Measurements from ENCODE around the gene CENPC. TPM values are rescaled to one million over a fixed set of nuclear protein-coding genes. Genes with fewer than 3 reads are reported as not detected.

CENPC gene, protein sequence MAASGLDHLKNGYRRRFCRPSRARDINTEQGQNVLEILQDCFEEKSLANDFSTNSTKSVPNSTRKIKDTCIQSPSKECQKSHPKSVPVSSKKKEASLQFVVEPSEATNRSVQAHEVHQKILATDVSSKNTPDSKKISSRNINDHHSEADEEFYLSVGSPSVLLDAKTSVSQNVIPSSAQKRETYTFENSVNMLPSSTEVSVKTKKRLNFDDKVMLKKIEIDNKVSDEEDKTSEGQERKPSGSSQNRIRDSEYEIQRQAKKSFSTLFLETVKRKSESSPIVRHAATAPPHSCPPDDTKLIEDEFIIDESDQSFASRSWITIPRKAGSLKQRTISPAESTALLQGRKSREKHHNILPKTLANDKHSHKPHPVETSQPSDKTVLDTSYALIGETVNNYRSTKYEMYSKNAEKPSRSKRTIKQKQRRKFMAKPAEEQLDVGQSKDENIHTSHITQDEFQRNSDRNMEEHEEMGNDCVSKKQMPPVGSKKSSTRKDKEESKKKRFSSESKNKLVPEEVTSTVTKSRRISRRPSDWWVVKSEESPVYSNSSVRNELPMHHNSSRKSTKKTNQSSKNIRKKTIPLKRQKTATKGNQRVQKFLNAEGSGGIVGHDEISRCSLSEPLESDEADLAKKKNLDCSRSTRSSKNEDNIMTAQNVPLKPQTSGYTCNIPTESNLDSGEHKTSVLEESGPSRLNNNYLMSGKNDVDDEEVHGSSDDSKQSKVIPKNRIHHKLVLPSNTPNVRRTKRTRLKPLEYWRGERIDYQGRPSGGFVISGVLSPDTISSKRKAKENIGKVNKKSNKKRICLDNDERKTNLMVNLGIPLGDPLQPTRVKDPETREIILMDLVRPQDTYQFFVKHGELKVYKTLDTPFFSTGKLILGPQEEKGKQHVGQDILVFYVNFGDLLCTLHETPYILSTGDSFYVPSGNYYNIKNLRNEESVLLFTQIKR
- total RNA-seq = 10 to 100 TPM; 19.1 to 21.3 TPM

GRCh38 chr4:67545199-67546003 lies at the start of gene CENPC:
Gene CENPC (minus strand): TSS chr4:67545503. CDS start chr4:67545355, 148 bp downstream.
- CTCF ChIA-PET = no interaction called here

GRCh38 chr4:67593741-67594175 lies 48.5 kb upstream of the CENPC start:
- CTCF ChIA-PET = no interaction called here
- POLR2A ChIA-PET = no interaction called here

More at GRCh38 chr4:67545199-67546003, at the start of gene CENPC:
- POLR2A ChIA-PET = no interaction called here

- ChIA-PET POLR2A (no interaction called here), CTCF (no interaction called here)
Measured at GRCh38 chr4:67587156-67587555, 41.9 kb upstream of the CENPC start.

GRCh38 chr4:67584496-67584895 lies 39.2 kb upstream of the CENPC start:
- POLR2A ChIA-PET = no interaction called here
- CTCF ChIA-PET = no interaction called here

- ChIA-PET CTCF (no interaction called here), POLR2A (no interaction called here)
Measured at GRCh38 chr4:67581913-67582312, 36.6 kb upstream of the CENPC start.

GRCh38 chr4:67581208-67581857 lies 36.0 kb upstream of the CENPC start:
- CTCF ChIA-PET = no interaction called here
- POLR2A ChIA-PET = no interaction called here

DNA sequence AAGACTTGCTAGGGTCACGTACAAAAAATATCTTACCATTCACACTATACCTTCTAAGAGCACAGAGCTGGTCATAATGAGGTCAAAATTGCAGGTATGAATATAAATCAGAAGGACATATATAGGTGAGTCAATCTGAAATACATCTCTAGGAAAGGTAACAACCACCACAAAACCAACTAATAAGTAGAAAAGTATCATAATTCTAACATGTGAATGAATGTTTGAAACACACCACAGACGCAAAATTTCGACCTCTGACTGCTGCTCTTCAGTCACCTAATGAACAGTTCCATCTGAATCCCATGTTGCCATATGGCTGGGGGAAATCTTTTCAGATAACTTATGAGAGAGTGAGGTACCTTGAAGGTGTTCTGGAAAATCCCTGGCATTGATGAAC lies 35.3 kb upstream of the CENPC start:
- CTCF ChIA-PET = no interaction called here
- POLR2A ChIA-PET = no interaction called here

GRCh38 chr4:67576538-67576937 lies 31.2 kb upstream of the CENPC start:
- CTCF ChIA-PET = no interaction called here
- POLR2A ChIA-PET = no interaction called here

DNA sequence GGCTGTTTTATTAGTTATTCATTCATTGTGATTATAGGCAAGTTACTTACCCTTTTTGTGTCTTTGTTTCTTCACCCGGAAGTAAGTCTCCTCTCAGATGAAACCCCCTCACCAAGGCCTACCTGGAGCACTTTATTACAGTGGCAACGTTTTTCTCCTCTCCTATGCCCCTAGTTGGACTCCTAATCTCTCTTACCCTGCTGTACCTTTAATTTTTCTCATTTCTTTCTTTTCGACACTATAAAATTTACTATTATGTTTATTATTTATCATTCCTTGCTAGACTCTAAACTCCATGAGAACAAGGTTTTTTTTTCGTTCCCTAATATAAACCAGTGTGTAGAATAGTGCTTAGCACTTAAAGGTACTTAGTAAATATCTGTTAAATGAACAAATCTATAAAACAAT lies 30.8 kb upstream of the CENPC start:
- ChIA-PET CTCF (no interaction called here), POLR2A (no interaction called here)

DNA sequence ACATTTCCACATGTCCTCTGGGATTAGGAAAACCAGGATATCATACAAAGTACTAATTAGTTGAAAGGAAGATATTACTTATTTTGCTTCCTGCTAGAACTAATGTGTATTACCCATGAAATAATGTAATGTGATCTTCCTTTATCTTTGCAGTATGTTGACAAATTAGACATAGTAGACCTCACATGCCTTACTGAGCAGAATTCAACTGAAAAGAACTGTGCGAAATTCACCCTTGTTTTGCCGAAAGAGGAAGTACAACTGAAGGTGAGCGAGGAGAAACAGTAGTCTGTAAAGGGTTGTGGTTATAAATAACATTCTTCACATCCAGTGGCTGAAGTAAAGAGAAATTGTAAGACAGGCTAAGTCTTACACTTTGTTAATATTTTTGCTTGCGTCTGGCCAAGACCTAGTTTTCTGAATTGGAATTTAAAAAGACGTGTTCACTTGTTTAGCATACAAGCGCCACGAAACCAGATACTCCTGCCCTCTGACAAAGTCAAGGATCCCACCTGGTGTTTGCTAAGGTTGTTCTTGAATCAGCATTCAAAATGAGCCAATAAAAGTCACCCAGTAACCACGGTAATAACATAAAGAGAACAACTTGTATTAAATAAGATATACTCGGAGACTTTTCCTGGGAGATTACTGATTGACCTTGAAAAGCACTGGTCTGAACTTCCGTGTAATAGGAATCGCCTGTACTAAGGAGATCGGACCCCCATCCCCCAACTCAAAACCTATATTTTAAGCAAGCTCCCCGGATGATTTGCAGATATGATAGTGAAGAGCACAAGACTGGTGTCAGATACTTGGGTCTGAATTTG lies 30.1 kb upstream of the CENPC start:
- ChIA-PET CTCF (no interaction called here), POLR2A (no interaction called here)

DNA sequence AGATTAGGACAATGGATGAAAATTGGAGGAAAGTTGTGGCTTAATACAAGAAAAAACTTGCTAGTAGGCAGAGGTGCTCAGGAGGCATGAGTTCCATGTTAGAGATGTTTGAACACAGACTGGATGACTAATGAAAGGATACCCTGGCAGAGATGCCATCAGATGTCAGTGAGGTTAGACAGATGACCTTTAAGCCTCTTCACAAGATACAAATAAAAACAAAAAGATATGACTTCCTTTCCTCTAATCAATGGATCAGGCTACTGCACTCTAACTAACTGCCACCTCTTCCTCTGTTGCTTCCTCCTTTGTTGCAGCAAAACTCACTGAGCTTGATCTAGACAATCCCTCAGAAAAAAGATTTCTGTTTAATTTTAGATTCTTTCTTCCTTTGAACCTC lies 27.9 kb upstream of the CENPC start:
- POLR2A ChIA-PET = no interaction called here

DNA sequence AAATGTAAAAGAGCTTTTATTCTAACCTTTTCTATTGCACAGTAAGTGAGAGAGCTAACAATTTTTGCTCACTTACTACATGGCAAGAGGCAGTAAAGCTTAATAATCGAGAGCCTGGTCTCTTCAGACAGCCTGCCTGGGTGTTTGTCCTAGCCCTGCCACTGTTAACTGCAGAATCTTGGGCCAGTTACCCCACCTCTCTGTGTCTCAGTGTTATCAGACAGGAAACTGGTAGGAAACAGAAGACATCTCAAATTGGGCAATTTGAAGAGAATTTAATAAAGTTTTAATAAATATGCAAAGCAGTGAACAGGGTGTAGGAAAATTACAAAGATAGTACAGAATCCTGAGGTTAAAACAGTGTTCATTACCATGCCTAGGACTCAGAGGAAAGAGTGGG lies 26.7 kb upstream of the CENPC start:
- ChIA-PET CTCF (no interaction called here), POLR2A (no interaction called here)

More for the DNA sequence above, 27.9 kb upstream of the CENPC start:
- CTCF ChIA-PET = no interaction called here

GRCh38 chr4:67570537-67570936 lies 25.2 kb upstream of the CENPC start:
- ChIA-PET POLR2A (no interaction called here), CTCF (no interaction called here)

- CTCF ChIA-PET = no interaction called here
- POLR2A ChIA-PET = no interaction called here
Measured at GRCh38 chr4:67568820-67569219, 23.5 kb upstream of the CENPC start.

GRCh38 chr4:67566335-67566734 lies 21.0 kb upstream of the CENPC start:
- POLR2A ChIA-PET = no interaction called here

GRCh38 chr4:67565284-67565683 lies 20.0 kb upstream of the CENPC start:
- POLR2A ChIA-PET = no interaction called here
- CTCF ChIA-PET = no interaction called here

More at GRCh38 chr4:67566335-67566734, 21.0 kb upstream of the CENPC start:
- CTCF ChIA-PET = no interaction called here

- CTCF ChIA-PET = interaction anchor here (0.5 kb wide), 1 partner anchor 136 kb away, joined by 4 read pairs; no protein-coding TSS in a partner anchor
- POLR2A ChIA-PET = no interaction called here
Measured at GRCh38 chr4:67558493-67558892, 13.2 kb upstream of the CENPC start, which contains the start of gene STAP1. Gene STAP1 (plus strand): TSS chr4:67558727. CDS start chr4:67558810, 83 bp downstream.

DNA sequence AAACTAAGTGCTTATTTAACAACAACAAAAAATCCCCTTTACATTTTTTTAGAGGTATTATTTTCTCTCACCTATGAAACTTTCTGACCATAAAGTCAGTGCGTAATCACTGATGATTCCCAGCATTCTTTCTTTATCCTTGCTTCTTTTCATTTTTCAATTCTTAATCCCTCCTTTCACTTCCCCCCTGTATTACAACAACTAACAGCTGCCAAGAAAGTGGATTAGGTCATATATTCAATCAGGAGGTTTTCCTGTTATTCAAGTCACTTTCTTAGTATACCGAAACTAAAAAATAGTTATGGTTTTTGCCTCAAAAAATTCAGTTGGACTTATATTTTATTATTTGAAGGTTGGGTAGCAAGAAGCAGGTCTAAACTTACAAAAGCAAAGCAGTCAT lies 11.1 kb upstream of the CENPC start:
- POLR2A ChIA-PET = no interaction called here
- CTCF ChIA-PET = no interaction called here

DNA sequence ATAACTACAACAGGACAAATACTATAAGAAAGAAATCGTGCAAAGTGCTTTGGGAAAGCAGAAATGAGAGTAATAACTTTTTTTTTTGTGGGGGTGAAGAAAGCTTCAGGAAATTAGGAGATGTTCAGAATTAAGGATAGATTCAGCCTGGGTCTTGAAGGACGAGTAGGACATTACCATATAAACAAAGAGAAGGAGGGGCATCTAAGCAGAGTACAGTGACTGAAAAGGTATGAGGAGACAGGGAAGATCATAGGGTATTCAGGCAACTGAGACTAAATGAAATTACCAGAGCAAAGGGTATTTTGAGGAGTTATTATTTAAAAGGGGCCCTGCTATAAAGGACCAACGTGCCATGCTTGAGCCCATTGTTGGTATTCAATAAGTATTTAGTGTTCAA lies 10.1 kb upstream of the CENPC start:
- POLR2A ChIA-PET = no interaction called here
- CTCF ChIA-PET = no interaction called here
